ENCODE measurements around the gene BCAS3.

Gene BCAS3

GRCh38 chr17:61276806-61277205 lies 599.2 kb downstream of the BCAS3 start:
- no peak overlapping the region for H3K4me3 ChIP-seq (ENCODE audit: low read depth, low read length)
- no peak for DNase-seq (ENCODE audit: low read depth)
- in situ Hi-C loops (cut with HindIII; ENCODE audit: low sequenced_read_pairs): no loop called here
- no peak for TF ChIP-seq CTCF (IDR thresholded peaks at IDR 0.05; ENCODE audit: low read depth, low read length, missing control alignments)

- TF ChIP-seq CTCF (IDR thresholded peaks at IDR 0.05; ENCODE audit: low read depth, low read length, missing control alignments): no peak
- DNase-seq (ENCODE audit: low read depth): peak; percentile 64
- H3K4me3 ChIP-seq (ENCODE audit: low read depth, low read length): no peak overlapping the region
- in situ Hi-C loops (cut with HindIII; ENCODE audit: low sequenced_read_pairs): no loop called here
These were observed 602.0 kb downstream of the BCAS3 start for GRCh38 chr17:61279476-61280145.

DNA sequence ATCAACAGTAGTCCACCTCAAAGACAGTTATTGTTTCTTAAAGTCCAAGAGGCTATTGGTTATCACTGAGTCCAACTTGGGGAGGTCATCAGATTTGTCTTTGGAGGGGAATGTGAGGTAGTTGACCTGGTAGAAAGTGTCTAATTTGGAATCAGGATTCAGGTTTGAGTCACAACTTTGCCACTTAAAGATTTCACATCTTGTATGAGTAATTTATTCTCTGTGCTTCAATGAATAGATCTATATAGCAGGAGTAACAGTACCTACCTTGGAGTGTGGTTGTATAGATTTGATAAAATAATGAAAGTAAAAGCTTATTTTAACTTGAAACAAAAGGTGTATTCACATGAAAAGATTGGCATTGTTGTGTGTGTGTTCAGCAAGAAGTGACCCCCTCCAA lies 602.7 kb downstream of the BCAS3 start:
- no peak for TF ChIP-seq CTCF (IDR thresholded peaks at IDR 0.05; ENCODE audit: low read depth, low read length, missing control alignments)
- H3K4me3 ChIP-seq (ENCODE audit: low read depth, low read length): no peak overlapping the region
- in situ Hi-C loops (cut with HindIII; ENCODE audit: low sequenced_read_pairs): no loop called here

GRCh38 chr17:61280851-61281250 lies 603.2 kb downstream of the BCAS3 start:
- H3K4me3 ChIP-seq (ENCODE audit: low read depth, low read length): no peak overlapping the region
- DNase-seq (ENCODE audit: low read depth): no peak
- TF ChIP-seq CTCF (IDR thresholded peaks at IDR 0.05; ENCODE audit: low read depth, low read length, missing control alignments): no peak
- in situ Hi-C loops (cut with HindIII; ENCODE audit: low sequenced_read_pairs): no loop called here

More for the DNA sequence above, 602.7 kb downstream of the BCAS3 start:
- no peak for DNase-seq (ENCODE audit: low read depth)

- no peak for DNase-seq (ENCODE audit: low read depth)
- in situ Hi-C loops (cut with HindIII; ENCODE audit: low sequenced_read_pairs): no loop called here
- no peak for TF ChIP-seq CTCF (IDR thresholded peaks at IDR 0.05; ENCODE audit: low read depth, low read length, missing control alignments)
- H3K4me3 ChIP-seq (ENCODE audit: low read depth, low read length): no peak overlapping the region
These were observed 604.7 kb downstream of the BCAS3 start for GRCh38 chr17:61282377-61282776.

DNA sequence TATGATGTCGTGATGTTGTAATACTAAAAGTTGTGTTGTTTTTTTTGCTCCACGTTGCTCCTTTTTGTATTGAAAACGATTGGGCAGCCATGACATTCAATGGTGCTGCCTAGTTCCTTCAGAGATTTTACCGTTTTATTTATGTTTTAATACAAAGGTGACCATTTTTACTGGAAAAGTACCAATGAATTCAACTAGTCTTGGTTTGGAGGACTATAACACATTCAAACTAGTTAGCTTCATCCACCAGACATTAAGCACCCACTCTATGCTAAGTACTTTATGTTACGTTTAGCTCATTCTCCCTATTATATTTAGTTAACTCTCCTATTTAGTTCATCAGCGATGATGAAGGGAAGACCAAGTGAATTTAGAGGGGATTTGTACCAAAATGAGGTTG lies 605.4 kb downstream of the BCAS3 start:
- in situ Hi-C loops (cut with HindIII; ENCODE audit: low sequenced_read_pairs): no loop called here
- no peak for TF ChIP-seq CTCF (IDR thresholded peaks at IDR 0.05; ENCODE audit: low read depth, low read length, missing control alignments)
- no peak for DNase-seq (ENCODE audit: low read depth)
- no peak overlapping the region for H3K4me3 ChIP-seq (ENCODE audit: low read depth, low read length)

All from astrocyte of the cerebellum (primary cell).